Fibroblast of skin of right quadriceps (primary cell): ENCODE measurements around the gene TUBB8.
"Not testable (repeated sequence)": the region's sequence is repeated elsewhere in the genome, so short reads cannot be mapped to it uniquely, and the experiment has no call there.

ENCODE experiments used
- DNase-seq: peaks from one replicate; pipeline ENCODE4 v3.0.0-alpha.2; 2013

Gene TUBB8

GRCh38 chr10:13315-13635 is 35.8 kb downstream of the TUBB8 start:
- DNase-seq: not testable (repeated sequence)

- DNase-seq: not testable (repeated sequence)
Observed at GRCh38 chr10:12444-13314, 36.4 kb downstream of the TUBB8 start.

DNA sequence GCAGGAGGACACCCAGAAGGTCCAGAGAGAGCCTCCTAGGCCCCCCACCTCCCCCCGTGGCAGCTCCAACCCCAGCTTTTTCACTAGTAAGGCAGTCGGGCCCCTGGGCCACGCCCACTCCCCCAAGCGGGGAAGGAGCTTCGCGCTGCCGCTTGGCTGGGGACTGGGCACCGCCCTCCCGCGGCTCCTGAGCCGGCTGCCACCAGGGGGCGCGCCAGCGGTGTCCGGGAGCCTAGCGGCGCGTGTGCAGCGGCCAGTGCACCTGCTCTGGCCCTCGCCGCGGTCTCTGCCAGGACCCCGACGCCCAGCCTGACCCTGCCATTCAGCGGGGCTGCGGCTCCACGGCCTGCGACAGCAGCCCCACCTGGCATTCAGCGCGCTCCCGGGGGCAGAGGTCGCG is 37.8 kb downstream of the TUBB8 start:
- DNase-seq: not testable (repeated sequence)

GRCh38 chr10:10261-10971 is 38.7 kb downstream of the TUBB8 start:
- DNase-seq: not testable (repeated sequence)
